WTC11 (cell line): ENCODE measurements around the gene ARSA. TPM values are rescaled to one million over a fixed set of nuclear protein-coding genes. Genes with fewer than 3 reads are reported as not detected.

Experiments used
- ATAC-seq: fragments of 200-7000 bp; cut with Tn5 transposase; 2 replicates; pipeline ENCODE4 v1.10.0; 2021; ENCODE audit warnings: mild to moderate bottlenecking, moderate library complexity
- CTCF ChIA-PET: fragments of 300-600 bp; sonication (Branson Sonifier 250); formaldehyde crosslinking; loops from one replicate; lab custom pipeline; 2021; ENCODE audit warnings: antibody characterized with exemption; lab: Charles Lee
- POLR2A ChIA-PET: fragments of 350-600 bp; sonication (Branson Sonifier 250); formaldehyde crosslinking; loops from one replicate; lab custom pipeline; 2021; ENCODE audit warnings: antibody characterized with exemption; lab: Charles Lee
- DNase-seq: peaks from one replicate; pipeline ENCODE4 v3.0.0; 2021; ENCODE audit warnings: low spot score
- H3K27ac Mint-ChIP-seq: 2 replicates; pipeline ENCODE4 v1.8.0; 2021; ENCODE audit warnings: mixed read lengths
- H3K27me3 Mint-ChIP-seq: 2 replicates; pipeline ENCODE4 v1.8.0; 2021; ENCODE audit warnings: low read depth, mild to moderate bottlenecking, moderate library complexity, mixed read lengths
- H3K36me3 Mint-ChIP-seq: 2 replicates; pipeline ENCODE4 v1.8.0; 2021; ENCODE audit warnings: mixed read lengths
- H3K4me1 Mint-ChIP-seq: 2 replicates; pipeline ENCODE4 v1.8.0; 2022; ENCODE audit warnings: mixed read lengths
- H3K4me3 Mint-ChIP-seq: 2 replicates; pipeline ENCODE4 v1.8.0; 2021; ENCODE audit warnings: mild to moderate bottlenecking, moderate library complexity, mixed read lengths
- H3K9me3 Mint-ChIP-seq: 2 replicates; pipeline ENCODE4 v1.8.0; 2021; ENCODE audit warnings: mixed read lengths
- CDX4 ChIP-seq: fragments of 250-450 bp; sonication (Bioruptor Pico); IDR thresholded peaks from 2 replicates; pipeline ENCODE4 v1.9.0; 2021; ENCODE audit warnings: moderate library complexity, mild to moderate bottlenecking, inconsistent platforms, borderline replicate concordance
- CREM ChIP-seq: sonication (generic); formaldehyde crosslinking; IDR thresholded peaks from 2 replicates; pipeline ENCODE4 v1.8.1; 2022; ENCODE audit warnings: mild to moderate bottlenecking, missing genetic modification reagents, moderate library complexity
- ELF4 ChIP-seq: sonication (generic); formaldehyde crosslinking; IDR thresholded peaks from 2 replicates; pipeline ENCODE4 v1.8.1; 2022; ENCODE audit warnings: low read depth, mild to moderate bottlenecking, moderate library complexity, missing genetic modification reagents
- FOXP1 ChIP-seq: sonication (generic); formaldehyde crosslinking; IDR thresholded peaks from 2 replicates; pipeline ENCODE4 v1.8.0; 2022; ENCODE audit warnings: missing genetic modification reagents, mild to moderate bottlenecking, moderate library complexity, borderline replicate concordance
- GRHL2 ChIP-seq: fragments of 250-450 bp; sonication (Bioruptor Pico); IDR thresholded peaks from 2 replicates; pipeline ENCODE4 v1.8.0; 2022; ENCODE audit warnings: mild to moderate bottlenecking, moderate library complexity; ENCODE audit not compliant: insufficient replicate concordance, severe bottlenecking
- IRF2 ChIP-seq: sonication (generic); formaldehyde crosslinking; IDR thresholded peaks from 2 replicates; pipeline ENCODE4 v1.8.0; 2022; ENCODE audit warnings: low read depth, missing genetic modification reagents, borderline replicate concordance
- PREB ChIP-seq: sonication (generic); formaldehyde crosslinking; IDR thresholded peaks from 2 replicates; pipeline ENCODE4 v1.8.1; 2022; ENCODE audit warnings: mild to moderate bottlenecking, missing genetic modification reagents, moderate library complexity, borderline replicate concordance
- RELA ChIP-seq: sonication (generic); formaldehyde crosslinking; IDR thresholded peaks from 2 replicates; pipeline ENCODE4 v1.8.1; 2022; ENCODE audit warnings: missing genetic modification reagents, mild to moderate bottlenecking, borderline replicate concordance
- SMAD3 ChIP-seq: sonication (generic); formaldehyde crosslinking; IDR thresholded peaks from 2 replicates; pipeline ENCODE4 v1.8.0; 2022; ENCODE audit warnings: missing genetic modification reagents, mild to moderate bottlenecking, borderline replicate concordance
- TCF7 ChIP-seq: sonication (generic); formaldehyde crosslinking; IDR thresholded peaks from 2 replicates; pipeline ENCODE4 v1.8.0; 2022; ENCODE audit warnings: mild to moderate bottlenecking, low read depth, missing genetic modification reagents, moderate library complexity
- USF2 ChIP-seq: sonication (generic); formaldehyde crosslinking; IDR thresholded peaks from 2 replicates; pipeline ENCODE4 v1.8.1; 2023; ENCODE audit warnings: mild to moderate bottlenecking, missing genetic modification reagents, moderate library complexity
- ZBTB43 ChIP-seq: sonication (generic); formaldehyde crosslinking; IDR thresholded peaks from 2 replicates; pipeline ENCODE4 v1.8.1; 2023; ENCODE audit warnings: mild to moderate bottlenecking, missing genetic modification reagents
- ZNF232 ChIP-seq: sonication (generic); formaldehyde crosslinking; IDR thresholded peaks from 2 replicates; pipeline ENCODE4 v1.8.0; 2022; ENCODE audit warnings: mild to moderate bottlenecking, missing genetic modification reagents
- ZNF263 ChIP-seq: sonication (generic); formaldehyde crosslinking; IDR thresholded peaks from 2 replicates; pipeline ENCODE4 v1.8.1; 2022; ENCODE audit warnings: low read depth, mild to moderate bottlenecking, moderate library complexity, missing genetic modification reagents
- ZNF281 ChIP-seq: sonication (generic); formaldehyde crosslinking; IDR thresholded peaks from 2 replicates; pipeline ENCODE4 v1.8.0; 2023; ENCODE audit warnings: mild to moderate bottlenecking, missing genetic modification reagents
- ZNF416 ChIP-seq: fragments of 250-450 bp; sonication (Bioruptor Pico); IDR thresholded peaks from 2 replicates; pipeline ENCODE4 v1.9.0; 2021; ENCODE audit warnings: mild to moderate bottlenecking, inconsistent platforms
- total RNA-seq: library from RNA; stranded (reverse); gene quantifications from 3 replicates; pipeline ENCODE4 v1.2.3, GENCODE V29; 2021

ARSA gene
- total RNA-seq, 1 experiment from 2014 or later = 18.8 TPM

DNA sequence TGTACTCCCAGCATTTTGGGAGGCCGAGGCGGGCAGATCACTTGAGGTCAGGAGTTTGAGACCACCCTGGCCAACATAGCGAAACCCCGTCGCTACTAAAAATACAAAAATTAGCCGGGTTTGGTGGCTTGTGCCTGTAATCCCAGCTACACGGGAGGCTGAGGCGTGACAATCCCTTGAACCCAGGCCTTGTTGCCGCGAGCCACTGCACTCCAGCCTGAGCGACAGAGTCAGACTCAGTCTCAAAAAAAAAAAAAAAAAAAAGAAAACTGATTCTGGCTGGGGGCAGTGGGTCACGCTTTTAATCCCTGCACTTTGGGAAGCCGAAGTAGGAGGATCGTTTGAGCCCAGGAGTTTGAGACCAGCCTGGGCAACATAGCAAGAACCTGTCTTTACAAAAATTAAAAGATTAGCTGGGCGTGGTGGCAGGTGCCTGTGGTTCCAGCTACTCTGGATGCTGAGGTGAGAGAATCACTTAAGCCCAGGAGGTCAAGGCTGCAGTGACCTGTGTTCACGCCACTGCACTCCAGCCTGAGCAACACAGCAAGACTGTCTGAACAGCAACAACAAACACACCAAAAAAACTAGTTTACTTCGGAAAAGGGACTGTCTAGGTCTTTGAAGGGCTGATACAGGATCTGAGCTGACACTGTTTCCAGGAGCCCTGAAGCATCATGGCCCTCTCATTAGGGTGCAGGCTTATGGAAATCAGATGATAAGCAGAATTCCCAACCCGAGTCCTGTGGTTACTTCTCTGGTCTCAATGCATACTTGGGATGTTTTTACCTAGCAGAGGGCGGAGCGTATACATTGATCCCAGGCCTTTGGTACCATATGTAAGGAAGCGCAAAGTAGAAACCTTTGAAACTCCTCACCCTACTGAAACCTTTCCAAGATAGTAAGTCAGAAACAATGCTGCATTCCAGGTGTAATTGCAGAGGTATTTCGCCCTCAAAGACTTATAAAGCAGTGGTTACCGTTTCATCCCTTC is 43.6 kb downstream of the ARSA start (continued):
- TF ChIP-seq ZNF263 (no peak), USF2 (CRISPR knock-in tag) (no peak), GRHL2 (CRISPR knock-in tag) (no peak), ZNF416 (CRISPR knock-in tag) (no peak), ZNF232 (CRISPR knock-in tag) (no peak), IRF2 (CRISPR knock-in tag) (no peak), PREB (CRISPR knock-in tag) (no peak), FOXP1 (CRISPR knock-in tag) (no peak)

DNA sequence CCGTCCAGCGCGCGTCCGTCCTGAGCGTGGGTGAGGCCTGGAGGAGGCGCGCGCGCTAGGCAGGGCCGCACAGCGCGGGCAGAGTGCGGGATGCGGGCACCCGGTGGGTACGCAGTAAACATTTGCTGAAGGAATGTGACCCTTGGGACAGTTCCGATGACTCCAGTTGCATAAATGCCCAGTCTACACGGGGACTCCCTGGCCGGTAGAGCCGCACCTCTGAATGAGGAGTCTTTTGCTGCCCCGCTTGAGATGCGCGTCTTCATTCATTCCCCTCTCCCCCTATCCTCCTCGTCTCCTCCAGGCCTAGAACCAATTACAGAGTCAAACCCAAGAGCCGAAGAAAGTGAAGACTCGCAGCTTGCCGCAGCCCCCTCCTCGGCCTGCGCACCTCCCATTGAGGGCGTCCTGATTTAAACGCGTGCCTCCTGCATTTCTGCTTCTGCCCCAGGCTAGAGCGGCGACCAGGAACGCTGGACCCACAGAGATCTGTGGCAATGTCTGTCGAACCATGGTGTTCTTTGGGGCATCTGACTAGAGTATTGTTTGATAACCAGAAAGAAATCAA is 44.6 kb downstream of the ARSA start:
- Mint-ChIP-seq H3K27me3 (peaks cover 14% of the 10 kb centered on the region), H3K9me3 (no peaks in the 10 kb centered on the region), H3K36me3 (peaks cover 7% of the 10 kb centered on the region), H3K27ac (peak overlapping the region; percentile 87), H3K4me1 (peaks cover 9% of the 10 kb centered on the region), H3K4me3 (peak overlapping the region; percentile 97)
- ChIA-PET POLR2A (interaction anchor here (1.0 to 1.4 kb wide), 2 partner anchors 58 to 76 kb away, joined by 3 to 6 read pairs; partner anchors contain the start of genes LMF2, NCAPH2 and SCO2), CTCF (interaction anchor here (1.1 to 1.7 kb wide), 6 partner anchors 29 to 116 kb away, joined by 3 to 11 read pairs (median 5); partner anchors contain the start of gene SCO2)
- DNase-seq = no peak
- ATAC-seq = peak; percentile 3
- TF ChIP-seq CDX4 (CRISPR knock-in tag) = no peak
- TF ChIP-seq TCF7 (CRISPR knock-in tag) = no peak
- TF ChIP-seq RELA (CRISPR knock-in tag) = no peak
- TF ChIP-seq ELF4 (CRISPR knock-in tag) = peak; percentile 82; the same call in 1 of the 2 replicates
- 0 out of 2 replicates have a peak, but pooled peaks have one; percentile 1 for TF ChIP-seq ZBTB43 (CRISPR knock-in tag)
- TF ChIP-seq ZNF281 (CRISPR knock-in tag) = no peak
- no peak for TF ChIP-seq ZNF263
- 0 out of 2 replicates have a peak, but pooled peaks have one; percentile 69 for TF ChIP-seq SMAD3
- TF ChIP-seq ZNF232 (CRISPR knock-in tag) = 0 out of 2 replicates have a peak, but pooled peaks have one; percentile 67
- 0 out of 2 replicates have a peak, but pooled peaks have one; percentile 59 for TF ChIP-seq CREM (CRISPR knock-in tag)
